Activated naive CD8-positive, alpha-beta T cell treated with anti-CD3 and anti-CD28 coated beads, Interleukin-2, amount 50 U/mL, for 24 hours (primary cell): ENCODE results near the gene PGPEP1.

Experiments used
- ATAC-seq: fragments of 150-1000 bp; cut with Tn5 transposase; one replicate; pipeline ENCODE4 v1.10.0; 2021
- DNase-seq: peaks from one replicate; pipeline ENCODE4 v3.0.0; 2021
- H3K27ac Mint-ChIP-seq: one replicate; pipeline ENCODE4 v1.8.0; 2021; ENCODE audit warnings: mild to moderate bottlenecking, mixed read lengths
- H3K27me3 Mint-ChIP-seq: one replicate; pipeline ENCODE4 v1.8.0; 2021; ENCODE audit warnings: mixed read lengths
- H3K36me3 Mint-ChIP-seq: one replicate; pipeline ENCODE4 v1.8.0; 2021; ENCODE audit warnings: low read depth, mixed read lengths
- H3K4me1 Mint-ChIP-seq: one replicate; pipeline ENCODE4 v1.8.0; 2021; ENCODE audit warnings: mixed read lengths
- H3K4me3 Mint-ChIP-seq: one replicate; pipeline ENCODE4 v1.8.0; 2021; ENCODE audit warnings: mild to moderate bottlenecking, moderate library complexity, mixed read lengths
- H3K9me3 Mint-ChIP-seq: one replicate; pipeline ENCODE4 v1.8.0; 2021; ENCODE audit warnings: mixed read lengths

The PGPEP1 gene

GRCh38 chr19:18340190-18340989 lies at the start of gene PGPEP1:
Gene PGPEP1, plus strand, starts transcription at chr19:18340598. Its CDS starts 84 bp downstream, at chr19:18340682.
- peak; percentile 77 for DNase-seq
- peaks cover 20% of the 10 kb centered on the region for H3K4me1 Mint-ChIP-seq
- no peaks in the 10 kb centered on the region for H3K9me3 Mint-ChIP-seq
- no peaks in the 10 kb centered on the region for H3K36me3 Mint-ChIP-seq
- peak; percentile 52 for ATAC-seq
- H3K27me3 Mint-ChIP-seq = no peaks in the 10 kb centered on the region
- peak within 1 kb of the TSS; percentile 76 for H3K27ac Mint-ChIP-seq
- peak within 1 kb of the TSS; percentile 73 for H3K4me3 Mint-ChIP-seq

DNA sequence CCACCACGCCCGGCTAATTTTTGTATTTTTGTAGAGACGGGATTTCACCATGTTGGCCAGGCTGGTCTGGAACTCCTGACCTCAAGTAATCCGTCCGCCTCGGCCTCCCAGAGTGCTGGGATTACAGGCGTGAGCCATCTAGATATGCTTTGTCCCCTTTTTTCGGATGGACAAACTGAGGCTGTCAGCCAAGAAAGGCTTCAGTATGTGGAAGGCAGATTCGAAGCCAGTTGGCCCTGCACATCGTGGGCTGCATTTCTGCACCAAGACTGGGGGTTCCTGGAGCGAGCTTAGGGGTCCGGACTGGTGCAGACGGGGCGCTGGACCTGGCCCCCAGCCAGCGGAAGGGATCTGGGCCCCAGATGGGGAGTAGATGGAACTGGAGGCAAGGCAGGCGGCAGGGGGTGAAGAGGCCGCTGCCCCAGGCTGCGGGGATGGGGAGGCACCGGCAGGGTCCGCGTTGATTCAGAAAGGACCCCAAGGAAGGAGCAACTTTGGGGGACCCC lies 49.3 kb upstream of the PGPEP1 start:
- Mint-ChIP-seq H3K27me3 (no peaks in the 10 kb centered on the region), H3K9me3 (no peaks in the 10 kb centered on the region), H3K27ac (peak overlapping the region; percentile 92), H3K4me3 (peak overlapping the region; percentile 97), H3K36me3 (peaks cover 10% of the 10 kb centered on the region), H3K4me1 (peaks cover 78% of the 10 kb centered on the region)
- no peak for DNase-seq
- ATAC-seq = no peak

- peak; percentile 29 for ATAC-seq
- Mint-ChIP-seq H3K9me3 (no peaks in the 10 kb centered on the region), H3K4me1 (peaks cover 72% of the 10 kb centered on the region), H3K27ac (peak overlapping the region; percentile 92), H3K36me3 (peaks cover 14% of the 10 kb centered on the region), H3K4me3 (peak overlapping the region; percentile 97), H3K27me3 (no peaks in the 10 kb centered on the region)
- DNase-seq = peak; percentile 96
Measured at GRCh38 chr19:18291590-18292461, 48.6 kb upstream of the PGPEP1 start.

GRCh38 chr19:18292462-18292809 lies 48.0 kb upstream of the PGPEP1 start:
- Mint-ChIP-seq H3K27ac (peak overlapping the region; percentile 92), H3K4me3 (peak overlapping the region; percentile 97), H3K27me3 (no peaks in the 10 kb centered on the region), H3K9me3 (no peaks in the 10 kb centered on the region), H3K36me3 (peaks cover 16% of the 10 kb centered on the region), H3K4me1 (peaks cover 69% of the 10 kb centered on the region)
- ATAC-seq = peak; percentile 3
- DNase-seq = no peak

DNA sequence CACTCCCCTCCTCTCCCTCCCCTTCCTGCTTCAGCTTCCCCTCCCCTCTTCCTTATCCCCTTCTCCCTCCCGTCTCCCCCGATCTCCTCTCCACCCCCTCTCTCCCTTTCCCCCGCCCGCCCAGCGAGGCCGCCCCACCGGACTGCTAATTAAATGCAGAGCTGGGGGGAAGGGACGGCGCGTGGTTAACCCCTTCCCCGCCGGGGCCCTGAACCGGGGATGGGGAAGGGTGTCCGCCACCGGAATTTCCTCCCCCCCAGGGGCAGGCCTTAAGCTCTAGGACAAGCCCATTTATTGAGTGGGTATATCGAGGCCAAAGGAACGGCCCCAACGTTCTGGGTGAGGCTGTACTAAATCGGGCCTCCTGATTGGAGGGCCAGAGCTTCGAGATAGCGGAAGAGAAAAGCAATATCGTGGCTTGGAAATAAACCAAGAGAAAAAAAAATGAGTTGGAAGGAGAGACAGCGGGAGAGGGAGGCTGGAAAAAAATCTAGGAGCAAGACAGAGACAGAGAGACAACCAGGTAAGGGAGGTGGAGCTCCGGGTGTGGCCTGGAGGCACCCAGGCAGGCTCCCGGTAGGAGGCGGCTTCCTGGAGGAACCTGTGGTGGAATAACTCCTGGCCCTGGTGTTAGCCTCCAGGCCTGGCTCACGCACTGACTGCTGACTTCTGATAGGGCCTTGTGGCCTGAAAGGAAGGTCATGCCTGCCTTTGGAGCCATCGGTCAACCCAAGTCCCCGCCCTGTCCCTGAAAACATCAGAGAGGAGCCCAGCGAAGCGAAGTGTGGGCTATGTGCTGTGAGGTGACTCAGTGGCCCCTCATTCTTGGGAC lies 47.4 kb upstream of the PGPEP1 start:
- peaks cover 16% of the 10 kb centered on the region for H3K36me3 Mint-ChIP-seq
- H3K4me3 Mint-ChIP-seq = peak overlapping the region; percentile 97
- H3K27ac Mint-ChIP-seq = peak overlapping the region; percentile 92
- H3K27me3 Mint-ChIP-seq = no peaks in the 10 kb centered on the region
- H3K9me3 Mint-ChIP-seq = no peaks in the 10 kb centered on the region
- peaks cover 72% of the 10 kb centered on the region for H3K4me1 Mint-ChIP-seq
- peak; percentile 85 for DNase-seq
- ATAC-seq = peak; percentile 38

DNA sequence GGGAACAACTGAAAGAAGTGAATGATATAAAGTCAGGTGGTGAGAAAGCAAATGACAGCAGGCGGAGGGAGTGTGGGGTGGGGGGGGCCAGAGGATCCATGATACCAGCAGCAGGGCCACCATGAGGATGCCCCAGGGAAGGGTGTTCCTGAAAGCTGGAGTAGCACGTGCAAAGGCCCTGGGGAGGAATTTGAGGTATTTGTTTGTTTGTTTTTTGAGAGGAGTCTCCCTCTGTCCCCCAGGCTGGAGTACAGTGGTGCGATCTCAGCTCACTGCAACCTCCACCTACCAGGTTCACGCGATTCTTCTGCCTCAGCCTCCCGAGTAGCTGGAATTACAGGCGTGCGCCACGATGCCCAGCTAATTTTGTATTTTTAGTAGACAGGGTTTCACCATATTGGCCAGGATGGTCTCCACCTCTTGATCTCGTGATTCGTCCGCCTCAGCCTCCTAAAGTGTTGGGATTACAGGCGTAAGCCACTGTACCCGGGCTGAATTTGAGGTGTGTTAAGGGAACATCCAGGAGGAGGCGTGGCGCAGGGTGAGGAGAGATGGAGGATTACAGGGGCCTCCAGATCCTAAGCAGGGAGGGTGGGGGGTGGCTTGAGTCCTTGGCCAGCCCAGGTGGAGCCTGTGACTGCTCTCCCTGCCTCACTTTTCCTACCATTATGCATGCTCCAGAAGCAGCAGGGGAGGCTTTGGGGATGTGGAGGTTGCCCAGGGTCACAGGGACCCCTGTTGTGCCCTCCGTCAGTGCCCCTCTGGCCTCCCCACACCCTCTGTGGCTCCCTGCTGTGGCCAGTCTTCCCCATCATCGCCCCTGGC lies 46.5 kb upstream of the PGPEP1 start:
- peak overlapping the region; percentile 97 for H3K4me3 Mint-ChIP-seq
- peaks cover 16% of the 10 kb centered on the region for H3K36me3 Mint-ChIP-seq
- H3K27me3 Mint-ChIP-seq = no peaks in the 10 kb centered on the region
- peak overlapping the region; percentile 92 for H3K27ac Mint-ChIP-seq
- ATAC-seq = no peak
- no peaks in the 10 kb centered on the region for H3K9me3 Mint-ChIP-seq
- H3K4me1 Mint-ChIP-seq = peaks cover 72% of the 10 kb centered on the region
- DNase-seq = no peak

DNA sequence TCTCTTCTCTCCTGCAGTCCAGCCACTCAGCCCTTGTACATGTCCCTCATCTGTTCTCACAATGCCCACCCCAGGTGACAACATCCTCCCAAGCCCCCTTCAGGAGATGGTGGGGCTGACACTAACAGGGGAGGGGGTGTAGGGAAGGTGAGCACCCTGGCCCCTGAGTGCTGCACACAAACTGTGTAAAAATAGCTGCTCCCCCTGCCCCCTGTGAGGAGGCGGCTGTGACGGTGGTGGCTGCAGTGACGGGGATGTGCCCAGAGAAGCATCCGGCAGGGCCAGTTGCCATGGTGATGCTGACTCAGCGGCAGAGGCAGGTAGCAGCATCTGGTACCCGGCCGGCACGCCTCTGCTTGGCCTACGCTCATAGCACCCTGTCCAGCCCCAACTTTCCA lies 45.9 kb upstream of the PGPEP1 start:
- Mint-ChIP-seq H3K9me3 (no peaks in the 10 kb centered on the region), H3K4me1 (peaks cover 70% of the 10 kb centered on the region), H3K27me3 (no peaks in the 10 kb centered on the region), H3K27ac (peak overlapping the region; percentile 92), H3K4me3 (peak overlapping the region; percentile 97), H3K36me3 (peaks cover 16% of the 10 kb centered on the region)
- peak; percentile 94 for DNase-seq
- ATAC-seq = peak; percentile 16

DNA sequence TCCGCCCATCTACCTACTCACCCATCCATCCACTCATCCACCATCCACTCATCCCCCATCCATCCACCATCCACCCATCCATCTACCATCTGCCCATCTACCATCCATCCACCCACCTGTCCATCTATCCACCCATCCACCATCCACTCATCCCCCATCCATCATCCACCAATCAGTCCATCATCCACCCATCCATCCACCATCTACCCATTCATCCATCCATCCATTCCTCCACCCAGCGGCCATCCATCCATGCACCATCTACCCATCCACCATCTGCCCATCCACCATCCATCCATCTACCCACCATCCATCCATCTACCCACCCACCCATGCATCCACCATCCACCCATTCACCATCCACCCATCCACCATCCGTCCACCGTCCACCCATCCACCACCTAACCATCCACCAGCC lies 45.4 kb upstream of the PGPEP1 start:
- Mint-ChIP-seq H3K27me3 (no peaks in the 10 kb centered on the region), H3K36me3 (peaks cover 16% of the 10 kb centered on the region), H3K4me3 (peak overlapping the region; percentile 97), H3K27ac (peak overlapping the region; percentile 64), H3K9me3 (no peaks in the 10 kb centered on the region), H3K4me1 (peaks cover 64% of the 10 kb centered on the region)
- DNase-seq (no peak), ATAC-seq (no peak)

DNA sequence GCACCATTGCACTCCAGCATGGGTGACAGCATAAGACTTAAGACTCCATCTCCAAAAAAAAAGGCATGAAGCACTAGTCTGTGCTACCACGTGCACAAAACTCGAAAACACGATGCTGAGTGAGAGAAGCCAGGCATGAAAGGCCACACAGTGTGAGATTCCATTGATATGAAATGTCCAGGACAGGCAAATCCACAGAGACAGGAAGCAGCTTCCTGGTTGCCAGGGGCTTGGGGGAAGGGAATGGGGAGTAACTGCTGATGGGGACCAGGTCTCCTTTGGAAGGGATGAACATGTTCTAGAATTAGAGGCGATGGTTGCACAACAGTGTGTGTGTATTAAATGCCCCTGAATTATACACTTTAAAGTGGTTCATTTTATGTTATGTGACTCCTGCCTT lies 43.1 kb upstream of the PGPEP1 start:
- Mint-ChIP-seq H3K27ac (peak overlapping the region; percentile 23), H3K4me1 (peaks cover 56% of the 10 kb centered on the region)
- ATAC-seq = no peak

GRCh38 chr19:18298601-18299000 lies 41.8 kb upstream of the PGPEP1 start:
- ATAC-seq (peak; percentile 70), DNase-seq (peak; percentile 2)
- Mint-ChIP-seq H3K4me3 (no peak overlapping the region), H3K36me3 (peaks cover 16% of the 10 kb centered on the region), H3K9me3 (no peaks in the 10 kb centered on the region), H3K27ac (peak overlapping the region; percentile 60), H3K4me1 (peaks cover 58% of the 10 kb centered on the region), H3K27me3 (no peaks in the 10 kb centered on the region)

More for the DNA sequence above, 43.1 kb upstream of the PGPEP1 start:
- Mint-ChIP-seq H3K4me3 (no peak overlapping the region), H3K9me3 (no peaks in the 10 kb centered on the region), H3K27me3 (no peaks in the 10 kb centered on the region), H3K36me3 (peaks cover 14% of the 10 kb centered on the region)
- DNase-seq = no peak

- ATAC-seq = no peak
Measured at GRCh38 chr19:18299654-18300053, 40.7 kb upstream of the PGPEP1 start.

DNA sequence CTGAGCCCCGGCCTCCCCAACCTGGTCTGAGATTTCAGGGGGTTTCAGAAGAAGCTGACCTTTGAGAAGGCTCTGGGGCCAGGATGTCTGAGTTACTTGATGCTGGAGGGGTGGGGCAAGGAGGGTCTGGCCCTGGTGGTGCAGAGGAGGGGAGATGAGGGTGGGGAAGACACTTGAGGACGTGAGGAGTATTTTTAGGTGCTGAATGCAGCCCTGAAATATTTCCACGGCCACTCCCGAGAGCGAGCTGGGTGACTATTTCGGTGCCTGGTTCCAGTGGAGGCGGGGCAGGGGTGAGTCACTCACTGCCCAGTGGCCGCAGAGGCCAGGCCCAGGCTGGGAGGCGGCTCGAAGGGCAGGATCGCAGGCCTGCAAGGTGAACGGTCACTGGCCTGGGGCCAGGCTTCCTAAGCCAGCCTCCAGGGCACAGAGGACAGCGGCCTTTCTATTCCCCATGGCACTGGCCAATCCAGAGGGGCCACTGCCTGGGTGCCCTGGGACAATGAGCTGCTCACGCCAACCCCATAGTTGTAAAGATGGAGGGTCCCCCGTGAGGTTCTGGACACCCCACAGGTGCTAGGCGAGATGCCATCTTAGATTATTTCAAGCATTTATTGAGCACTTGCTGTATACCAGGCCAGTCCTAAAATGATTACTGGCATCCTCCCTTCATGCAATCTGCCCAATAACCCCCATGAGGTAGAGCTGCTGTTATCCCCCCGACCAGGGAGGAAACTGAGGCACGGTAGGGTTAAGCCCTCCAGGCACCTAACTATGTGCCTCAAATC lies 39.3 kb upstream of the PGPEP1 start:
- Mint-ChIP-seq H3K27ac (no peak overlapping the region), H3K27me3 (no peaks in the 10 kb centered on the region), H3K9me3 (no peaks in the 10 kb centered on the region), H3K36me3 (peaks cover 16% of the 10 kb centered on the region), H3K4me3 (no peak overlapping the region), H3K4me1 (peaks cover 56% of the 10 kb centered on the region)
- no peak for DNase-seq
- ATAC-seq = no peak

More at GRCh38 chr19:18299654-18300053, 40.7 kb upstream of the PGPEP1 start:
- Mint-ChIP-seq H3K4me3 (no peak overlapping the region), H3K36me3 (peaks cover 14% of the 10 kb centered on the region), H3K27me3 (no peaks in the 10 kb centered on the region), H3K27ac (no peak overlapping the region), H3K9me3 (no peaks in the 10 kb centered on the region), H3K4me1 (peaks cover 54% of the 10 kb centered on the region)
- DNase-seq = no peak

DNA sequence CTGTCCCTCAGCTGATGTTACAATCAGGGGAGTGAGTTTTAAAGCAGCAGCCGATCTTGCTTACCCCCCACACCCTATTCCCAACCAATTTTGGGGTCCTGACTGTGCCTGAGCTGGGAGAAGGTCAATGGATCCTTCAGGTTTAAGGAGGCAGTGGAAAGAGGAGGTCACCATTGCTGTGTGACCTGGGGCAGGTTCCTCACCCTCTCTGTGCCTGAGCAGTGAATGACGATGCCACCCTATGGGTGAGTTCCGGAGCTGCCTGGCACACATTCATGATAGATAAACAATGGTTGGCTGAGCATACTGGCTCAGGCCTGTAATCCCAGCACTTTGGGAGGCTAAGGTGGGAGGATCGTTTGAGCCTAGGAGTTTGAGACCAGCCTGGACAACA lies 38.7 kb upstream of the PGPEP1 start:
- H3K27ac Mint-ChIP-seq = peak overlapping the region; percentile 79
- DNase-seq (peak; percentile 3), ATAC-seq (no peak)
- H3K4me3 Mint-ChIP-seq = peak overlapping the region; percentile 46
- H3K9me3 Mint-ChIP-seq = no peaks in the 10 kb centered on the region
- H3K36me3 Mint-ChIP-seq = peaks cover 15% of the 10 kb centered on the region
- no peaks in the 10 kb centered on the region for H3K27me3 Mint-ChIP-seq
- peaks cover 61% of the 10 kb centered on the region for H3K4me1 Mint-ChIP-seq
